Colon (tissue), 2 donors: Measurements from ENCODE around the gene CTNND2.

Experiments
- FAIRE-seq: peaks from 2 replicates; lab custom pipeline; 2012; peaks lifted over from hg19 to GRCh38; lab: Jason Lieb, UNC
- donor health status: control.
- donor health status: control.

Gene CTNND2

DNA sequence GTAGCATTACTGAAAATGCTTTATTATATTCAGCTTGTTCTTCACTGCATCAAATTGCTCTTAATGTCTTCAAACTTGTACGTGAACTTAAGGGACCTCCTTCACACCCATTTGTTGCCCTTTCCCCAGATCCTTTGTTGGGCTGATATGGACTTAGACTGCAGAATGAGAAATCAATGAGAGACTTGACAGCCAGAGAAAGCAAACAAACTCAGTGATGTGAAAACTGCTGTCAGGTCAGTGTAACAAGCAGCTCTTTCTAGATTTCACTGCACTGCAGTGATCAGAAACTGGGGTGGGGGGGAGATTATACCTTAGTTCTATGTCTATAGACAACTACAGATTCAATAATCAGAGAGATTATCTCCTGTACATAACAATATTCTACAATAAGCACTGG, 652.2 kb downstream of the CTNND2 start:
- FAIRE-seq = no peak

DNA sequence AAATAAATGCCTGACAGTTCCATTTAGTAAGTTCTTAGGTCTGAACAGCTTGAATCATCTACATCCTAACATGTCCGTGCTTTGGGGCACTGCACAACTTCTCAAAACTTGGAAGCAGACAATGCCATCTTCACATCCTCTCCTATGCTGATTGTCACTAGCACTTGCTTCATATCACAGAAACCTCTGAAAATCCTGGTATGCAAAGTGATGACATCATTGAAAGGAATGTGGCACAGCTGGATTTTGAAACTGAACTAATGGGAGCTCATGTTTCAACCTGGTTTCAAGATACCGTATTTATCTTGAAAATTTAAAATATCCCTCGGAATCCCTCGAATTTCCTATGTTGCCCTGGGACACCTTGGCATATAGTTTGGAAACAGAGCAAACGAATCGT, 653.0 kb downstream of the CTNND2 start:
- FAIRE-seq = no peak

DNA sequence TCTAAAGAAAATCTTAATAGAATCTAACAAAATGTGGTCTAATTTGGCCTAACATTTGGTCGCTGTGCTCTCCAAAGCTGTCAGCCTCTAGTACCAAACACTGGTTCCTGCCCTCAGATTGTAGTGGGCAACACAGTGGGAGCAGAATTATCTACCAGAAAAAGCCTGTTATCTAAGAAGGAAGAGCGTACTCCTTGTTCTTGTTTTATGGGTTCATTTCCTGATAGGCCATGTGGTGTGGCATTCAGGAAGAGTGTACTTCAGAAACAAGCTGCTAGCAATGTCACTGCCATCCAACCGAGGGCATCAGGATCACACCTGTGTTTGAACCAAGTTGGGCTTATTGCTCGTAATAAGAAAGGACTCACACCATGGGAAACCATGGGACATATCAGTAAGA, 655.3 kb downstream of the CTNND2 start:
- FAIRE-seq = no peak

DNA sequence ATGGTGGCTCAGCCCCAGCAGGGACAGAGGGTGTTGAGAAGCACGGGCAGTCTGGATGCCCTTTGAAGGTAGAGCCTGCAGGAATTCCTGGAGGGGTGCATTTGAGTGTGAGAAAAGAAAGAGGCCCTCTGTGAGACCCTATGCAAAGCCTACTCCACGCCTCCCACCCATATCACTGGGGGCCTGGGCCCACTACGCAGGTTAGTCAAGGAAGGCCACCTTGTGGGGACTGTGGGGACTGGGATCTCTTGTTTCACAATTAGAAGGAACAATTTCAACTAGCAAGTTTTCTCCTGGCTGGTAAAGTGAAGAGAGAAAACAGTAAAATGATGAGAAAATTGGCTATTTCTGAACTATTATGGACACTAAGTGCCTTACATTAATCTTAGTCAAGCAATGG, 657.0 kb downstream of the CTNND2 start:
- FAIRE-seq = no peak

DNA sequence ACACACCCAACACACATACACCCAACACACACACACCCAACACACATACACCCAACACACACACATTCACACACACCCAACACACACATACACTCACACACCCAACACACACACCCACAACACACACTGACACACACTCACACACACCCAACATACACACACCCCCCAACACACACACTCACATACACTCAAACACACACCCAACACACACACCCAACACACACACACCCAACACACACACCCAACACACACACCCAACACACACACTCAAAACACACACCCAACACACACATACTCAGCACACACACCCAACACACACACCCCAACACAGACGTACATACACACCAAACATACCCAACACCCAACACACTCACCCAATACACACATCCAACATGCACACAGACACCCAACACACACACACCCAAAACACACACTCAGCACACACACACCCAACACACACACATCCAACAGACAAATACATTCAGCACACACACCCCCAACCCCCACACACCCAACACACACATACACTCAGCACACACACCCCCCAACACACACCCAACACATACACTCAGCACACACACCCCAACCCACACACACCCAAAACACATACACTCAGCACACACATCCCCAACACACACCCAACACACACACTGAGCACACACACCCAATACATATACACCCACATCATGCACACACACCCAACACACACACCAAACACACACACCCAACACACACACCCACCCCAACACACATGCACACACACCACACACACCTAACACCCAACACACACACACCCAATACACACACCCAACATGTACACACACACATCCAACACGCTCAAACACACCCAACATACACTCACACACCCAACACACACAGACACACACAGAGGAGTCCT, 663.7 kb downstream of the CTNND2 start:
- FAIRE-seq = no peak

DNA sequence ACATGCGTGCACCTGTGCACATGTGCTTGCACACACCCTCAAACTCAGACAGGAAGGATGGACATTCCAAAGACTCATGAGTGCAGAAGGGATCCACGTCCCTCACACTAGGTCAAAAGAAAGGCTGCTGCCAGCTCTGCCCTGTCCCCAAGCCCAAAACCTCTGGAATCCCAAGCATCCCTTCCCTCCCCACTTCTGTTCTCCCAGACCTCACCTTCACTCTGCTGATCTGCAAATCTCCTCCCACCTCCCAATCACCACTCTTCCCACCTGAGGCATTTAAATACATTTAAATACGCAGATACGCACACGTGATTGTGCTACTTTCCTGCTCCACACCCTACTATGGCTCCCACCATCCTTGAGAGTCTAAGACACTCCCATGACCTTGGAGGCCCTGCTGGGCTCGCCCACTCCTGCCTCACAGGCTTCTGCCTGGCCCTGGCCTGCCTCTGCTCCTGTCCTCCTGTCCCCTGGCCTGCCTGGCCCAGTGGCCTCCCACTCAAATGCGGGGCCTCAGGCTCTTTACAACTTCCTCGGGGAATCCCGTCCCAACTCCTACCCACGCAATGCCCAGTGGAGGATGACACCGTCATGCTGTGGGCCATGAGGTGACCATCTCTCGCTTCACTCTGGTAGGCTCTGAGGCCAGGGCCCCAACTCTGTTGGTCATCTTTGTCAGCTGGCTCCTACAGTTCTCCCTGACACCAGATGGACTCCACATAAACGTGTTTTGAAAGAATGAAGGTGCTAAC, 664.8 kb downstream of the CTNND2 start:
- no peak for FAIRE-seq

DNA sequence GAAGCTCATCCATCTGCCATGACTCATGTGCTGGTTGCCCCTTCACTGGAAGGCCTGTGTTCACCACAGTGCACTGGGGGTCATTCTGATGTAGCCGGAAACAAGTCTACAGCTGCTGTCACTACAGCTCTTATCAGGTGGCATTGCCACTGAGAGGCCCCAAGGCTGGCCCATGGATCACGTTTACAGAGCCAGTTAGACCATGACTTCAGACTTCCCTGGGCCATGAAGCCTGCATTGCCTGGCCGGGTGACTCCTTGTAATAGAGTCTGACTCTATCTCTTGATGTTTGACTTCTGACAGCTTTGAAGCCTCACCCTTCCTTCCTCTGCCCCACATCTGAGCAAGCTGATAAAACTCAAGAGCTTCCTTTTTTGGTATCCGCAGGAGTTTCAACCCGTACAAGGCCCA, 669.7 kb downstream of the CTNND2 start:
- FAIRE-seq = no peak

DNA sequence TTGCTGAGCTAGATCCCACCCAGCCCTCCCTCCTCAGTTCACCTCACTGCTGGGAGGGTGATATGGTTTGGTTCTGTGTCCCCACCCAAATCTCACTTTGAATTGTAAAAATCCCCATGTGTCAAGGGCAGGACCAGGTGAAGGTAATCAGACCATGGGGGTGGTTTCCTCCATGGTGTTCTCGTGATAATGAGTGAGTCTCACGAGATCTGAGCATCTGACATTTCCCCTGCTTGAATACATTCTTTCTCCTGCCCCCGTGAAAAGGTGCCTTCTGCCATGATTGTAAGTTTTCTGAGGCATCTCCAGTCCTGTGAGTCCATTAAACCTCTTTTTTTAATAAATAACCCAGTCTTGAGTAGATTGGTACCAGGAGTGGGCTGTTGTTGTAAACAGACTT, 673.4 kb downstream of the CTNND2 start:
- FAIRE-seq = no peak

DNA sequence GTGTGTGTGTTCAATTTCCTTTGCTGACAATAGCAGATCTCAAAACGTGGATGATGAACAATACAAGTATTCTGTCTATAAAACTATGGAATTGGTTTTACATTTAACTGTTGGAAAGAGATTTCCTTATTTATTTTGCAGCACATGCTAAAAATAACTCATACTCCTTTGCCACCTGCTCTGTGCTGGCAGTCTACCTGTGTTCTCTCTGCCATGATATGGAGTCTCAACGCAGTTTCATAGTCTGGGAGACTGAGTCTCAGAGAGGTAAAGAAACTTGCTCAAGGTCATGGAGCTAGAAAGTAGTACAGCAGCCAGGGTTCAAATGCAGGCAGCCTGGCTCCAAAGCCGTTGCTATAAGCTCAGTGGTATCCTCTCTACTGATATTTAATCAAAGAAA, 677.2 kb downstream of the CTNND2 start:
- no peak for FAIRE-seq

DNA sequence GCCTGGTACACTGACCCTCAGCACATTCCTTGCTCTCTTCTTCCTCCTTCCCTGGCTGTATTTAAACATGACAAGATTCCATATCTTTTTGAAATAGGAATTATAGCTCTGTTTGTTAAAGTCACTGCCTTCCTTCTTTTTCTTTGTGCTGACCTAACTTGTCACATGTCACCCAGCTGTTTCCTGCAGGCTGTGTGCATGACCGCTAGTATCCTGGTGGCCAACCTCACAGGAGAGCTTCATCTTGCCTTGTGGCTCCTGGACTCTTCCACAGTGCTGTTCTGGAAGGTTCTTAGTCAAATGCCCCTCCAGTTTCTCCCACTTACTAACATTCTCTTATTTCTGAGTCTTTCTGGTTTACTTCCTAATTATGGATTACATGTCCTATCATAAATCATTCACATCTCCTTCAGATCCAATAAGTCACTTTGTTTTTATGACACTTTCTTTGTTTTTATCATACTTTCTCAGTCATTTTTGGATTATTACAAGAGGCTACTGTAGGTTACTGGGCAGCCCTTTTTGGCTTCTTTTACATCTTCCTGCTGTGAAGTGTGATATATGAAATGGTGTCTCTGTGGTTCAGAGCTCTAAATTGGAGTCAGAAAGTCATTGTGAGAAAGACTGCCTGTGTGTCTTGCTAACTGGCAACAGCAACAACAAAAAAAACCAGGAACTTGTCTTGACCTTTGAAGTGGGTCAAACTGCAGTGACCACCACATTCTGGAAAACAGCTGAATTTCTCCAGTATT, 679.6 kb downstream of the CTNND2 start:
- no peak for FAIRE-seq

DNA sequence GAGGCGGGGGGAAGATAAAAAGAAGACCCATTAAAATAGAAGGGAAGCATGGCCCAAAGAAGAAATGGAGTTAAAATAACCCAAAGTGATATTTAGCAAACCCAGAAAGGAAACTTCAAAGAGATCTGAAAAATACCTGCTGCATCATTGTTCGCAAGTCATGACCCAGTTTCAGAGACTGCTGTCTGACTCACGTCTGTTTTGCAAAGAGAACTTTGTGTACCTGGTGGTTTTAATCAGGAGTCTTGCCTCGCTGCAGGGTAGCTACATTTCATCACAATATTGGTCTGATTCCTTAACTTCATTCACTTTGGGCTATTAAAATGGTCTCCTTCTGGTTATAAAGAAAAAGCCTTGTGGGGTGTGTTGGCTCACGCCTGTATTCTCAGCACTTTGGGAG, 682.1 kb downstream of the CTNND2 start:
- FAIRE-seq = no peak

DNA sequence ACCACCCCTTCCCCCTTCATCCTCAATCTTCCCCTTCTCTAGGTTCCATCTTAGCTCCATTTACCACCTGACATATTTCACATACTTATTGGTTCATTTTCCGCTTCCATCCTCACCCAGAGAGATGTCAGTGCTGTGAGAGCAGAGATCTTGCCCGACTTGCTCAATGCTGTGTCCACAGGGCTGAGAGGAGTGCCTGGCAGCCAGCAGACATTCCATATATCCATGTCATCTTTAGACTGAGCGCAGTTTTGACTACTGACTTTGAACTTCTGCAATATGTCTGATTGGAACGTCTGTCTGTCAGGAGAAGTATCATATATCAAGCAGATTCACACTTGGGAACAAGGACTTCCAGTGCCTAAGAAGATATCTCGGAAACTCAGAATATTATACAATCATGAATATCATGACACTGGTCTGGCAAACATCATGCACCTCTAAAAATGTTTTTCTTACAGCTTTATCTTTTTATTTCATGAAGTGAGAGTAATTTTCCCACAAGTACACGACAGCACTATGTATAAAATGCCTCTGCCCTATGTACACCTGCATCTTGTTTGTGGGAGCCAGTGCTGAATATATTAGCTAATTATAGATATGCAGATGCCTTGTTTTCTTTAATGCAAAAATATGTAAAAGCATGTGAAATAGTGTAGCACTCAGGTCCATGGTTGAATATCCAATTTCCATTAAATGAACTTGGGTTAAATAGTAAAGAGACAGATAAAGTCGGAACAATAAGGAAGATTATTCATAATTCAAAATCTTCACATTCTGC, 689.2 kb downstream of the CTNND2 start:
- FAIRE-seq = no peak

DNA sequence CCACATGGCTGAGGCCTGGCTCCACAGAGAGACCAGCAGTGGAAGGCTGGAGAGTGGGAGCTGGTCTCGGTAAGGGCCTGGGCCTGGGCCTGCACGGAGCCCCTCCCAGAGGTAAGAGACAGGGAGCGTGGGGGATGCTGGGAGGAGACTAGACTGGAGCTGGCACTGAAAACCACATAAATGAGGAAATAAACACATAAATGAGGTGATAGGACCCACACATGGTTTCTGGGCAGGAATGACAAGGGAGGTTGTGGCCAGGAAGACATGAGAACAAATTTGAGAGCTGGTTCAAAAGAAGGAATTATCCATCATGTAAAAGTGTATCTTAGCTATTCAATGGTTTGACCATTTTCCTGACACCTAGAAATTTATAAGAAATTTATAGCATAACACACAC, 691.5 kb downstream of the CTNND2 start:
- no peak for FAIRE-seq

DNA sequence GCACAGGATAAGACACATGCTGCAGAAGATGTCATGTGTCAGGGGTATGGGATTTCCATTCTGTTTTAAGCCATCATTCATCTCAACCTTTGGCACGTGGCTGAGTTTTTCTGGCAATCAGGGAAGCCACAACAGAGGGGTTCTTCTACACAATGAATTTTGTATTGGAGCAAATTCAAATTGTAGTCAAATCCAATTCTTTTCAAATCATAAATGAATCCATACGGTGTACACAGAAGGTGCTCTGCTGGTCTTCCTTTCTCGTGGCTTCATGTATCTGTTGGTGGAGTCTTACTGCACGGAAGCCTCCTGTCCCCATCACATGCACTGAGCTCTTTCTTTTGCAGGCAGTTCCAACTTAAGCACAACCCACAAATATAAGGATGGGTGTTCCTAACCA, 706.5 kb downstream of the CTNND2 start:
- no peak for FAIRE-seq

DNA sequence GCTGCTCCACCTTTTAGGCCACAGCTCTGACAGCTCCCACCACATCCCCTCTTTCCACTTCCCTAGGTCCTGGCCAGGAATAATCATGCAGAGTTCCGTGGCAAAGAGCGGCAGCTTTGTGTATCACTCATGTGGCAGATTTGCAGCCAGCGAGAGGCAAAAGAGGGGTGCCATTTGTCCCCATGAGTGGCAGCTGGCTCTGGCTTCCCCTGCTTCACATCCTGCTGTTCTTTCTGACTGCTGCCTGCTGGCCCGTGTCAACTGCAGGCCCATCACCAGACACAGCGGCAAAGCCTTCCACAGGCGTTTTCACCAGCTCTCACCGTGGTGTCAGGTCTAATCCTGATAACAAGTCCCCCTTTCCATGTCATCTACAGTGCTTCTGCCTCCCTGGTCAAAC, 712.6 kb downstream of the CTNND2 start:
- no peak for FAIRE-seq

DNA sequence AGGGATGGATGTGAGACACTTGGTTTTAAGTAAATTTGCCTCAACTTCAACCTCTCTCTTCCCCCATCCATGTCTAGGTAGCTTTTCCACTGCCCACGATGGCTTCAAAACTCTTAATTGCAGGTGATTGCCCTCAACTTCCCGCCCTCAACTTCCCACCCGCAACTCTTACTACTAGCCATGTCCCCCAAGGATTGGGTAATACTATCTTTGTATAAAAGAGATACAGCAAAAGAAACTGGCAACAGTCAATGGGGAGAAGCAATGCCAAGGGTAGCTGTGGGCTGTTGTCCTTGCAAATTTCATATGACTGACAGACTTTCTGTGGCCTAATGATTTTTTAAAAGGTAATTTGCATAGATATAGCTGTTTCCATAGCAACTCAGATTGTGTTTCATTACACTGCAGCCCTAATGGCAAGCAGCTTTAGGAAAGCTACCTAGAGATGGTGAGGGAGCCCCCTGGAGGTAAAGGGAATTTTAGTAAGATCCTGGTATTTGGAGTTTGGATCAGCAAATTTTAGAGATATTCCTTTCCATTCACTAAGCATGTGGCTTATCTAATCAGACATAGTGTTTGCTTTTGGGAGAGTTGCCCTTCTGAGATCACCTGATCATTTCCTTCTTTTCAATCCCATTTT, 721.7 kb downstream of the CTNND2 start:
- no peak for FAIRE-seq

DNA sequence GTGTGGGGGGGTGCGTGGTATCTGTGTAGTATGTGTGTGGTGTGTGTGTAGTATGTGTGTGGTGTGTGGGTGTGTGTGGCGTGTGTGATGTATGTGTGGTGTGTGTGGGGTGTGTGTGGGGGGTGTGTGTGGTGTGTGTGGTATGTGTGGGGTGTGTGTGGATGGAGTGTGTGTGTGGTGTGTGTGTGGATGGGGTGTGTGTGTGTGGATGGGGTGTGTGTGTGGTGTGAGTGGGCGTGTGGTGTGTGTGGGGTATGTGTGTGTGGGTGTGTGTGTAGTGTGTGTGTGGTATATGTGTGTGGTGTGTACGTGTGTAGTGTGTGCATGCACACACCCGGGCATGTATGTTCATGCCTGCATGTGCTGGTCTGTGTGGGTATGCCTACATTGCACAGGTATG, 722.3 kb downstream of the CTNND2 start:
- FAIRE-seq = no peak

DNA sequence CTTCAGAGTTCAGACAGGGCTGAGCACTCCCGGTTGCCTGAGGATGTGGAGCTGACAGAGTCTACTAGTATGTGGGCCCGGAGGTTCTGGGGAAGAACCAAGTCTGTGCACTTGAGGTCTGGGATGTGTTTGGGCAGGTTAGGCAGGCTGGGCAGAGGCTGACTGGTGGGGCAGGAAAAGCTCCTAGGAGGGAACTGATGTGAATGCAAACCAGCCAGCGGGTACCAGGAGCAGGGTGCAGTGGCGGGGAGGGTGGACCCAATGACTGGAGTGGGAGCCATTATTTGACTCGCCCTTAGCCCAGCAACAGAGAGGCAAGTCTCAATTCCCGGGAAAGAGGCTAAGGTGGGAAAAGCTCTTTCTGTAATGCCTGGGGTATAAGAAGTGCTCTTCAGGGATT, 723.4 kb downstream of the CTNND2 start:
- no peak for FAIRE-seq

DNA sequence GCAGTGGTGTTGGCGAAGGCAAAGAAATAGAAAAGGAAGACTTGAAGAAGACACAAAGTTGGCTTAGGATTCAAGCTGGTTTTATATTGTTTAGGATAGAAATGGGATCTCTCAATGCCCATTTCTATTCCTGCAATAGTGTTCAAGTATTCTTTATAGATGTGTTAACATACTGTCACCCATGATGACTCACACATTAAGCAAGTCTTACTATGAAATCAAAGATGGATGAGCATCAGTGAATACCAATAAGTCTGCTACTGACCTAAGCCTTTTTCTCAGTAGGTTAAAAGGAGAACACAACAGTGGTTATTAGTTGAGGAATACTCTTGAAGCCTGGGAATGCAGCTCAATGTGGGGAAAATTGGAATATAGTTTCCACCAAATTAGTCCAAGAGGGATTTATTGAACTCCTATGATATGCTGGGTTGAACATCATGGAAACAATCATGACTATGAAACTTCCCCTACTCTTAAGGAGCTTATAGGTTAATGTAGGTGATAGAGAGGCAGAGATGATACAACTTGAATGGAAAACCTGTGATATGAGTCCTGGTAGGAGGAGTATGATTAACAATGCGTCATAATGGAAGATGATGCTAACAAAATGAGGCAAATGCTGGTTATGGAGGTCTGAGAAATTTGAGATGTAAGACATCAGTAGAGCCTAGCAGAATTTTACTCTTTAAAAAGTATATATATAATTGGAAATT, 726.1 kb downstream of the CTNND2 start:
- FAIRE-seq = no peak

DNA sequence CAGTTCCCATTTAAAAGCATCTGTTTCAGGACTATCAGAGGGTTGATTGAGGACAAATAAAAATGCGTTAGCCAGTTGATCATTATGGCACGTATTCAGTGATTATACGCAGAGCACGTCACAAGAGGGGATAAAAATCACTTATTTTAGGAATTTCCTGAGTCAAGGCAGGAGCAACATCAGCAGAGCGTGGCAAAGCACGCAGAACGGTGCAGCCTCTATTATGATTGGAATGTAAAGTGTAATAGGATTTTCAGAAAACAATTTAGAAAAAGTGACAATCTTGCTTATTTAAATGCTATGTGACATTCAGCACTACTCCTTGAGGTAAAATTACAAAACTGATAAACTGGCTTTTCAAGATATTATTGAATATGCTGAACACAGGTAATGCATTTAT, 729.7 kb downstream of the CTNND2 start:
- no peak for FAIRE-seq

DNA sequence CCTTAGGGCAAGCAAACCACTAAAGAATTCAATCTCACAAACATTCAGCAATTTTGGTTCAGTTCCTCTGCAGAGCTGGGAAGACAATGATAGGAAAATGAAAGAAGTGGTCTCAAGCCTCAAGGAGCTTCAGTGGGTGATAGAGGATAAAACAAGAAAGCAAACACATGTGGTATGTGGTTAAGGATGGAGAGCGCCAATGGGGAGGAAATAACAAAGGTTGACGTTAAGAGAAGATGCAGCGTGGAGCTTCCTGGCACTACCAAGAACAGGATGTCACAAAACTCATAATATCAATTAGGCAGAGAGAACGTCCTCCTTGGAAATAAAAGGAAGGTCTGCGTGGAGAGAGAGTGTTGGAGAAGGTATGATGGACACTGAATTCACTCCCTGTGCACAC, 731.8 kb downstream of the CTNND2 start:
- FAIRE-seq = no peak
